Effector CD8-positive, alpha-beta T cell (primary cell): Measurements from ENCODE around the gene ATG4A.

Experiments used
- DNase-seq: peaks from one replicate; lab custom pipeline; 2025; lab: John Stamatoyannopoulos, UW
- total RNA-seq, 4 experiments: gene quantifications; one replicate each; lab custom pipeline; 2026; lab: John Stamatoyannopoulos, UW

ATG4A gene, protein sequence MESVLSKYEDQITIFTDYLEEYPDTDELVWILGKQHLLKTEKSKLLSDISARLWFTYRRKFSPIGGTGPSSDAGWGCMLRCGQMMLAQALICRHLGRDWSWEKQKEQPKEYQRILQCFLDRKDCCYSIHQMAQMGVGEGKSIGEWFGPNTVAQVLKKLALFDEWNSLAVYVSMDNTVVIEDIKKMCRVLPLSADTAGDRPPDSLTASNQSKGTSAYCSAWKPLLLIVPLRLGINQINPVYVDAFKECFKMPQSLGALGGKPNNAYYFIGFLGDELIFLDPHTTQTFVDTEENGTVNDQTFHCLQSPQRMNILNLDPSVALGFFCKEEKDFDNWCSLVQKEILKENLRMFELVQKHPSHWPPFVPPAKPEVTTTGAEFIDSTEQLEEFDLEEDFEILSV
- total RNA-seq, result 18.8 to 32.0 (median 24.7) reads per million in 4 experiments

DNA sequence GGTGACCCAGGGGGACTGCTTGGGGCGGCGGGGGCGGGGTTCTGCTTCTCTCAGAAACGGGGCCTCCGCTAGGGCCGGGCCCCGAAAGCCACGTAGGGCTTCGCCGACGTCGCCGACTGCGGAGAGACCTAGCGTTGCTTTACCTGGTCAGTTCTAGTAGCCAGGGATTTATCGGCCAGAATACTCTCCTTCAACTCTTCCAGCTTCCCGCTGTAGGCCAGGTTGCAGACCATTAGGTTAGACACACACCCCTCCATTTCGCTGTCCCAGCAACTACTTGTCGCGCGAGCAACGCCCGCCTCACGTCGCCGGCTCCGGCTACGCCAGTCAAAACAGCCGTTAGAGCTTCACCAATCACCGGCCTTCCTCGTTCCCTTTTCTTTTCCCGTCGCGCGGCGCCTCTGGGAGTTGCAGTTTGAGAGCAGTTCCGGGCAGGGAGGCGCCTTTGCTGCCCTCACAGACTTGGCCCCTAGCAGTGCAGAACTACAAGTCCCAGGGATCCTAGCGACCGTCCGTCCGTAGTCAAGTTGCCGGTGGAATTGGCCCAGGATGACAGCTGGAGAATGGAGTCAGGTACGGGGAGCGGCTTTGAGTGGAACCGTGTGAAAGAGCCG lies at the start of gene ATG4A, which contains the start of gene PSMD10:
Gene ATG4A (plus strand): TSS at position 515 of the 614 bp plus-strand sequence. CDS start 49 bp downstream, at position 564.
Gene PSMD10 (minus strand): TSS at position 279 of the 614 bp plus-strand sequence. CDS start 22 bp downstream, at position 257.
- DNase-seq, result peak; percentile 82

DNA sequence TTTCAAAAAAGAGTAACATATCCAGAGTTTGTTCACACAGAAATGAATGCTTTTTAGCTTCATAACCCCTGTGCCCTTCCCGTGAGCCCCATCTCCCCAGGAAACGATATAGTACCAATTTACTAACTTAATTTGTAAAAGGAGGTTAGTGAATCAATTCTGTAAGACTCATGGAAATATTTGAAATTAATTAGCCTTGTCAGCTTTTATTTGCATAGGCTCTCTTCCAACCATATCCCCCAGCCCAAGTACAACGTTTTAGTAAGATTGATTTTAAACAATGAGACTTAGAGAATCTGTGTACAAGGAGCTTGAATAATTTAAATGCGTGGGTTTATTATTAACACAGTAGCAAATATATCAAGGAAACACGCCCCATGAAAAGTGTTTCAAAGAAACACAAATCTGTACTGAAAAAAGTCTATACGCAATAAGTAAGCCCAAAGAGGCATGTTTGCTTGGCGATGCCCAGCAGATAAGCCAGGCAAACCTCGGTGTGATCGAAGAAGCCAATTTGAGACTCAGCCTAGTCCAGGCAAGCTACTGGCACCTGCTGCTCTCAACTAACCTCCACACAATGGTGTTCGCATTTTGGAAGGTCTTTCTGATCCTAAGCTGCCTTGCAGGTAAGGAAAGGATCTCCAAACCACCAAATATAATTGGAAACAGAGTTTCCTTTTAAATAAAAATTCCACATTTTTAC lies 46.9 kb upstream of the ATG4A start, which contains the start of gene VSIG1:
Gene VSIG1 (plus strand): TSS at position 512 of the 703 bp plus-strand sequence. CDS start 66 bp downstream, at position 578.
- no peak for DNase-seq

DNA sequence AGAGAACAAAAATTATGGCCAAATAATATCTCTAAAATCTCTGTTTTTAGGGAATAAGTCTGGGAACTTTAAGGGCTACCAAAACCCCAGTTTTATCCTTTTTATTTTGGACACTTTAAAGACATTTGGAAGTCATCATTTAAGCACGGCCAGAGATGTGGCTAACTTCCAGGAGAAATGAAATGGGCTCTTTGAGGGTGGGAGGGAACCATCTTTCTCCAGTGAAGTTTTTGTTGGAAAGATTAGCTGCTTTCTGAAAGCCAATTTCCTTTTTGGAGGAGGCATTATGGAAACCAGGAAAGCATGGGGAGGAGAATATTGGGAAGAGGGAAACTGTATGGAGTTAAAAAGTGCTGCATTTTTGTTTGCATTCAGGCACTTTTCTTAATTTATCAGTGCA lies 41.9 kb upstream of the ATG4A start:
- no peak for DNase-seq

DNA sequence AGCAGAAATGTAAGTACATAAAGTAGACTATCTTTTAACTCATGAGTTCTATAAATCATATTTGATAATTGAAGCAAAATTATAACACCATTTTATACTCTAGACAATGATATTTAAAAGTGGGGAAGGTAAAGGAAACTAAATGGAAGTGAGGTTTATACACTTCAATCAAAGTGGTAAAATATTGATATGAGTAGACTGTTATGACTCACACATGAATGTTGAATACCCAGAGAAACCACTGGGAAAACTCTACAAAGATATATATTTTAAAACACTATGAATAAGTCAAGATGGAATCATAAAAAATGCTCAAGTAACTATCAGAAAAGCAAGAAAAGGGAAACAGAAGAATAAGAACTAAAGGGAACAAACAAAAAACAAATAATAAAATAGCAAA lies 38.4 kb upstream of the ATG4A start:
- DNase-seq, result no peak

DNA sequence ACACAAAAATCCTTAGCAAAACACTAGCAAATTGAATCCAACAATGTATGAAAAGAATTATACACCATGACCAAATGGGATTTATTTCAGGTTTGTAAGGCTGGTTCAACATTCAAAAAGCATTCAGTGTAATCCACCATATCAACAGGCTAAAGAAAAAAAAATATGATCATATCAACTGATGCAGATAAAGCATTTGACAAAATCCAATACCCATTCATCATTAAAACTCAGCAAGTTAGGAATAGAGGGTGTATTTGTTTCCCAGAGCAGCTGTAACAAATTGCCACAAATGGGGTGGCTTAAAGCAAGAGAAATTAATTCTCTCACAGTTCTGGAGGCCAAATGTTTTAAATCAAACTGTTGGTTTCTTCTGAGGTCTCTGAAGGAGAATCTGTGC lies 36.0 kb upstream of the ATG4A start:
- no peak for DNase-seq

DNA sequence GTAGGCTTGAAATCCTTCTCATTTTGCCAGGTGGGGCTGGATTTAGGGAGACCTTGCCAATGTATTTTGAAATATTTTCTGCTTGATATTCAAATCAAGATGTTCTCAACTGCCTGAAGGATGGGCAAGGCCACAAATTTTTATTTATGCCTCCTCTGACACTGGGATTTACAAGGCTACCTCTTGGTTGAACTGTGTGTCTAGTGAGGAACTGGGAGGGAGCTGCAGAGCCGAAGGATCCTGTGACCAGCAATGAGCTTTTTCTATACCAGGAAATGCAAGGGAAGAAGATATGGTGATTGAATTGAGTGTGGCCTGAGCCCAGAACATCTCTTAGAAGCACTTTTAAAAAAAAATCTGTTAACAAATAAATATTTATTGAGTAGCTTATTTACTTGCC lies 31.8 kb upstream of the ATG4A start:
- no peak for DNase-seq

DNA sequence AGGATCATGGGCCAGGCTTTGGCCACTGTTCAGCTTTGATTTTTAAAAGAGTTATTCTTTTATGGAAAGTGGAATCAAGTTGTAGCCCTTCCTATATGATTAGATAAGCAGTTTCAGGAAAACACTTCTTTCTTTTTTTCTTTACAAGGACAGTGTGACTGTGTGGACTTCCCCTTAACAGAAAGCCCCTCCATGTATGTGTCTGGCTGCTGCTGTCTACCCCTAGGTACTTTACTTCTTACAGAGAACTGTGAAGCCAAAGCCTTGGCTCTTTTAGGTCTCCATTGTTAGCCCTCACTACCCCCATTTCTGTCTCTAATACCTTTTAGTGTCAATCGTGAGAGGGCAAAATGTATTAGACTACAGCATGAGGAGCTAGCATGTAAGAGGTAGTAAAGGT lies 27.6 kb upstream of the ATG4A start:
- no peak for DNase-seq

DNA sequence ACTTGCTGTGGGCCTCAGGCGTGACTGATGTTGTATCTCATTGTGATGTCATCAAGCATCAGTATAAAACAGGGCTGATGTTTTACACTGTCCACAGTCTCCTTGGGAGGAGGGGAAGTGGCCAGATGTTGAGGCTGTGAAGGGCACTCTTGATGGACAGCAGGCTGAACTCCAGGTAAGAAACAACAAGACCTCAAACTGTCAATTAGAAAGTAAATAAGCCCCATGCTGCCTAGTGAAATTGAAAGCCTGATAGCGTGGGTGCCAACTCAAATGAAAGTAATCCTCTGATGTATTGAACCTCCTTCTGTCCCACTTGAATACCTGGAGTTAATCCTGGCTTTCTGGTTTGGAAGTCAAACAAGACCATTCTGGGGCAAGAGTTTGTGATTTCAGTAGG lies 27.0 kb upstream of the ATG4A start:
- no peak for DNase-seq

DNA sequence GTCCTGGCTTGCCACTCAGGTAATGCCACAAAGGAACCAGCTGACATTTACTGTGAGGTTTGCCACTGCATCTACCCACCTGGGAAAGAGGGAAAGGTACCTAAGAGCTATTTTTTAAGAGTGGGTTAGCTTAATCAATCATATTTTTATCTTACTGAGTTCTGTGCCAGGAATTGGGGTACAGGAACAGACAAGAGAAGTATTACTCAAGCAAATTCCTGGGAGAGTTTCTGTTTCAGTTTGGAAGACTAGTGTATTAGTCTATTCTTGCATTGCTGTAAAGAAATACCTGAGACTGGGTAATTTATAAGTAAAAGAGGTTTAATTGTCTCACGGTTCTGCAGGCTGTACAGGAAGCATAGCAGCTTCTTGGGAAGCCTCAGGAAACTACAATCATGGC lies 23.5 kb upstream of the ATG4A start:
- DNase-seq, result no peak

DNA sequence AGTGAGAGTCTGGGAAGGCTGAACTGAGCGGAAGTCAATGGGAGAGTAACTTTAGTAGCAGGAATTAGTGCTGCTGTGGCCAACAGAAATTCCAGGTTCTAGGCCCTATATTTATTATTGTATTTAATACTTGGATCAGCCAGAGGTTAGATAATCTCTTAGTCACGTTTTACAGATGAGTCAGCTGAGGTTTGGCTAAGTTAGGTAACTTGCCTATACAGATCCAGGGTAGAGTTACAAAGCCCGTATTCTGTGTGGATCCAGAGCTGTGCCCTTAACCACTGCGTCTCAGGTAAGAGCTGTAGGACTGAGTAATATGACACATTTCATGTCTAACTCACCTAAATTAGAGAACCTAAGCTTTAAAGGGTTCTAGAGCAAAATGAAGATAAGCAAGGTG lies 20.7 kb upstream of the ATG4A start:
- DNase-seq, result no peak

DNA sequence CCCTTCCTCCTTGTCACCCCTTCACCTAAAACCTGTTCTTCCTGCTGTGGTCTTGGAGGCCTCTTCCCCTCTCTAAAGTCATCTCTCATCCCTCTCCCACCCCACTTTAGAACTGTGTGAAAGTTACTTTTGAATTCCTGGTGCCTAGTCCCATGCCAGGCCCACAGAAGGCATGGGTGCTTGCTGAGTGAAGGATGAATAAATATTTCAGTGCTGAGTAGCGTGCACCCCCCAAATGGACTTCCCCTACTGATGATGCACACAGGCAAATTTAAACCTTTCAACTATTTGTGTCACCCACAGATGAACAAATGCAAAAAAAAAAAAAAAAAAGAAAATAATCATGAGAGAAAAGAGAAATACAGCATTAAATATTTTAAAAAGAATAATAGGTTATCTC lies 20.0 kb upstream of the ATG4A start:
- DNase-seq, result no peak

DNA sequence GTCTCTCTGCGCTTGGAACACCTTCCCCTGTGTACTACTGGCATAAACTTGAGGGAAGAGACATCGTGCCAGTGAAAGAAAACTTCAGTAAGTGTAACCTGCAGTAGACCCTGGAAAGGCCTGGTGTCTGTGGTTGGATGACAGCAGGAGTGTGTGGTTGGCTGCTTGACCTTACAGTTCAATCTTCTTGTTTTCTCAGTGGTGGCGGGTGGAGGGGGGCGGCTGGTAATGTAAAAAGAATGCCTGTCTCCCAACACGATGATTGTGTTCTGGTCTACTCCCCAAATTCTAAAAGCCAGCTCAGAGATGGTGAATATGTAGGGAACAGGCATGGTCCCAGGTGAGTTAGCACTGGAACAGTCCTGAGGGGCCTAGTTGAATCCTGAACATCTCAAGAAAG lies 18.8 kb upstream of the ATG4A start:
- DNase-seq, result no peak

DNA sequence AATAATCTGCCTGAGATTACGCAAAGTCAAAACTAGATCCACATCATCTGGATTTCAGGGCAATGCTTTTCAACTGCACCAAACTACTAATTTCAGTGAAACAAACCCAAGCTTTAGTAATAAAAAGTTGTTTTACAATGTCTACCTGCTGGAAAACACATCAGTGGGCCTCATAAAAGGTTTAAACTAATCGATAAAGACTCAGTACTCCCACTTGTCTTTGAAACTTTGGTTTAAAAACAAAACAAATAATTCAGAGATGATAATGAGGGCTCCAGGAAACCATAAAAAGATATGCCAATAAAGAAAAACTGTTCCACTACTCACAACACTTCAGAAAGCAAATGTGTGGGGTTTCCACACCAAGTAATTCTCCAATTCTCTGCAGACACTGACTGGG lies 10.5 kb upstream of the ATG4A start:
- no peak for DNase-seq

DNA sequence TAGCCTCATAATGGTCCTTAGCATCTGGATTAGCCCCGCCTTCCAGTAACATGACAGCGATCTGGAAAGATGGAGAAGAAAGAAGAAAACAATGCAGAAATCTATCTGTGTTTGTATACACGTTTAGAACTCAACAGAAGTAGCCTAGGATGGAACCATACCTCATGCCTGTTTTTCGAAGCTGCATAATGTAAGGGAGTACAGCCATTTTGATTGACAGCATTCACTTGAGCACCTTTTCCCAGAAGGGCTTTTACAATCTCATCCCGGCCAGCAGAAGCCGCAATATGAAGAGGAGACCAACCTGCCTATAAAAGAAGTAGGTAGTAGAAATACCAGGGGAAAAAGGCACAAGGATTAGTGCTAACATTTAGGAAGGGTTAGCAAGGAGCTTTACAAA lies 3.8 kb upstream of the ATG4A start:
- DNase-seq, result no peak

DNA sequence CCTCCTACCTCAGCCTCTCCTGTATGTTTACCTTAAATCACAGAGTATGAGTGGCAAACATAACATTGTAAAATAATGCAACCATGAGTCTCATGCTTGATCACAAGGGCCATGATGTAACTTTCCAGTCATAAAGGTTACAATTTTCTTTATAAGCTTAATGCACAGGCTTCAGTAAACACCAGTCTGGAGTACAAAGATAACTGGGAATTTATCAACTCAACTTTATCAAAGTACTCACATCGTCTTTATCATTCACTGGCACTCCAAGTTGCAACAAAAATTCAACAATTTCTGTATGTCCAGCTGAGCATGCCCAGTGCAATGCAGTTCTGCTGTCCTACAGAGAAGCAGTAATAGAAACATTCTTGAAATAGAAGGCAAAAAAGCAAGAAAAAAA lies 3.1 kb upstream of the ATG4A start:
- no peak for DNase-seq

DNA sequence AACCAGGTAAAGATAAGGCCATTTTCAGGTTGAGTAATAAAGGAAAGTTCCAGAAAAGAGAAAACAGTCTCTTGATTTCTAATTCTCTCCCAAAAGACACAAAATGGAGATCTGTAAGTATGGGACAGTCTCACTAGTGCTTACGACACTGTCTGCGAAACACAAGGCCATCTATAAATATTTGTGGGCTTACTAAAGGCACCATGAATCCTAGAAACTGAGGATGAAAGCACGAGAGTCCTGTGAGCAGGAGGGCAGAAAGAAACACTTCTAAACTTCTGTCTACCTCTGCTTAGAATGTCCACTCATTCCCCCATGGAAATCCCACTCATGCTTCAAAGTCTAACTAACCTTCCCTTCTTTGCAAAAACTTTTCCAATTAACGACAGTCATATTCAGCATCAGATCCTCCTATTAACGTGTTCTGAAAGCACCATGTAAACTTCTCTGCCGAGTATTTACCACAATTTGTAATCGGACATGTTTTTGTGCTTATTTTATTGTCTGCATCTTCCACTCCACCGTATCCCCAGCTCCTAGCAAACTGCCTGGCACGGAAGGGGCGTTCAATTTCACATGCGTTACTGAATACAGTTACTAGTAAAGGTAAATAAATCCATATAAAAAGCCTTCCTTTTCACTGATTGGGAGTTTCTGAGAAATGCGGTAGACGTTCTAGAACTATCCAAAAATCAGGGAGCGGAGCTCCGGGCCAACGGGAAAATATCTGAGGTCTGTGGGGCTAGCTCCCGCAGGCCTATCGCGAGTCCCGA lies 901 bp upstream of the ATG4A start:
- no peak for DNase-seq

DNA sequence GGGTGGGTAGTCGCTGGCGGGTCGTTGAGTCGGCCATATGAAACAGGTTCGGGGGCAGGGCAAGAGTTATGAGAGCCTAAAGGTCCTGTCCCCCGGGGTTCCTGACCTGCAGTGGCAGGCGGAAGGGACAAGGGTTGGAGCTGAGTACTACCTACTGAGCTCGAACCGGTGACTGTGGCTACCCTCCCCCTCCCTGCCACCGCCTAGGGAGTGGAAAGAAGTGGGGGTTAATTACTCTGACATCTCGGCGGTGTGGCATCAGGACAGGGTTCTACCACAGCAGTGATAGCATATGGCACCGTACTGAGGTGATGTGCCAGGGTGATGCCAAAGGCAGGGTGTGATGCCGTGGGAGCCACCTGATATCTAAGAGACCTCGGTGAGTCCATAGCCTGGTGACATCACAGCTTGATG lies 307 bp downstream of the ATG4A start:
- DNase-seq, result no peak

DNA sequence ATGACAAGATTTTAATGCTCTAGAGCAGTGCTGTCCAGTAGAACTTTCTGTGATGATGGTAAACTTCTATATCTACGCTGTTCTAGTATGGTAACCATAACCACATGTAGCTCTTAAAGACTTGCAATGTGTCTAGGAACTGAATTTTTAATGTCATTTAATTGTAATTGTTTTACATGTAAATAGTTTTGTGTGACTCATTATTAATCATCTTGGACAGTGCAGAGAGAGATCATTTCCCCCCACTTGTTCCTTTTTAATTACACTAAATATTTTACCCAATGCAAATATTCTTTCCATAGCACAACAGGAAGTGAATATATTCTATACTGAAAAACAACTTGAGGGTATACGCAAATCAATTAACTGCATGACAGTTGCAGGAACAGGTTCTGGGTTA lies 5.8 kb downstream of the ATG4A start:
- no peak for DNase-seq

DNA sequence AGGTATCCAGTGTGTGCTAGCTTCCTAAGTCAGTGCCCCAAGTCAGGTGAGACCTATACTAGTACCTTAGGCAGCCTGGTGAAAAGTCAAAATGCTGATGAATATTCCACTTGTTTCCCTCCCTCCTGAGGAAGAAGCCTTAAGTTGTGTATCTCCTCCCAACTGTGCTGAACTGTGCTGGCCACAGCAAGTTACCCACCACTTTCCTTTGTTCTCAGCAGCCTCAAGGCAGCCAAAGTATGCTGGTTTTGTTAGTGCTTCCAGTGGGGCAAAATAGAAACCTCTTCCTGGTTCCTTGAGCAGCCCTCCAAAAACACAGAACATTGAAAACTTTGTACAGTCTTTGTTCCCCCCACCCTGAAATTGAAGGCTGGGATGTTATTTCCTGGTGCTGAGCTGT lies 13.9 kb downstream of the ATG4A start:
- DNase-seq, result no peak

DNA sequence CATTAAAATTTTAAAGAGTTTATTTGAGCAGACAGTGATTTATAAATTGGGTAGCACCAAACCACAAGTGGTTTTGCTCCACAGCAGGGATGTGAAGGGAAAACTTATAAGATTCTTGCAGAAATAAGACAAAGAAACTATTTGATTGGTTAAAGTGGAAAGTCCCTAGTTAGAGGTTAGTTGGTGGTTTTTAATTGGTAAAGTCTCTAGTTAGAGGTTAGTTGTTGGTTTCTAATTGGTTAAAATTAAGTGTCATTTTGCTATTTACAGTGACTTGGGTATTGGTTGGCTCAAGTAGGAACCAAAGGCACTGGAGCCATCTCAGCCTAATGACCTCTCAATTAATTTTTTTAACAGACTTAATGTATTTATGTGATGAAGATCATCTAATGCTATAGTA lies 23.0 kb downstream of the ATG4A start:
- no peak for DNase-seq

DNA sequence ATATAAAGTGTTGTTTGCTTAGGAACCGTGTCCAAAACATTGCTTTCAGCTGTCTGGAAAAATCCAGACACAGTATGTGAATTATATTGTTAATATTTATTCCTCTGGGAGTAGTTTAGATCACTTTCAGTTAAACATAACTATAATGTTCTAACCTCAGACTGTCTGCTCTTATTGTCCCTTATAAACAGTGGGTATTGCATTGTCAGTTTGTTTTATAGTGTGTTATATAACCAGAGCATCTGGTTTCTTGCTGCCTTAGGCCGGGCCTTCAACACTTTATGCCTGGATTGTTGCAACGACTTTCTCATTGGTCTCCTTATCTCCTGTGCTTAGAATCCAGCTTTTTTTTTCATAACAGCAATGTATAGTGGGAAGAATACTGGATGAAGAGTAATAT lies 26.4 kb downstream of the ATG4A start:
- DNase-seq, result no peak

DNA sequence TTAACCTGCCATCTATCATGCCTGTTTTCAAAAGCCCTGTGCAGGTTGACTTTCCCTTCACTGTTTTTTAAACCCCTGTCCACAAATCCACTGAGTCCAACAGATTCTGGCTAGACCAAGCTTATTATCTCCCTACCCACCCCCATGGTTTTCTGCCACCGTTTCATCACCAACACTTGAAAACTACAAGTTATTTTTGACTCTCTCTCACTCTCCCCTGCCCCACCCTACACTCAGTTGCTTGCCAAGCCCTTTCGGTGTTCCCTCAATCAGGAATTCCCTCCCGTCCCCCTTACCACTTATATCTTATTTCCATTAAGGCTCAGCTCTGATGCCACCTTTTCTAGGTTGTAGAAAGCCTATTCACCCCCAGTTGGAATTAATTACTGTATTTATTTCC lies 29.7 kb downstream of the ATG4A start:
- no peak for DNase-seq
